C4-2B (cell line): Measurements from ENCODE around the gene MUC6.

Experiments used
- CTCF ChIP-seq: fragments of 450-650 bp; conservative IDR thresholded peaks from 2 replicates; pipeline ENCODE4 v1.5.1; 2017; ENCODE audit warnings: mild to moderate bottlenecking
- ZFX ChIP-seq: fragments of 450-650 bp; IDR thresholded peaks from 2 replicates; pipeline ENCODE4 v1.6.1; 2017

- no peak for TF ChIP-seq CTCF
- TF ChIP-seq ZFX = no peak
These were observed 36.3 kb upstream of the MUC6 start for GRCh38 chr11:1072821-1073231.
